AG10803 (cell line): ENCODE data around the gene SYT9.

Experiments
- DNase-seq: peaks from one replicate; pipeline ENCODE4 v3.0.0; 2010; ENCODE audit warnings: low read depth
- H3K4me3 ChIP-seq: 2 replicates; pipeline ENCODE4 v1.5.1; 2011; ENCODE audit warnings: mild to moderate bottlenecking, low read length, control low read depth
- CTCF ChIP-seq: conservative IDR thresholded peaks from 2 replicates; pipeline ENCODE4 v1.5.1; 2011; ENCODE audit warnings: mild to moderate bottlenecking, low read length, control low read depth, inconsistent platforms

The SYT9 gene

GRCh38 chr11:7270233-7270865 lies 18.6 kb downstream of the SYT9 start:
- no peak for TF ChIP-seq CTCF
- no peak for DNase-seq
- no peak overlapping the region for H3K4me3 ChIP-seq

- DNase-seq, result no peak
- no peak overlapping the region for H3K4me3 ChIP-seq
- TF ChIP-seq CTCF, result no peak
Observed at GRCh38 chr11:7272373-7272772, 20.7 kb downstream of the SYT9 start.

- no peak for TF ChIP-seq CTCF
- no peak for DNase-seq
- H3K4me3 ChIP-seq, result no peak overlapping the region
Observed at GRCh38 chr11:7275133-7275532, 23.4 kb downstream of the SYT9 start.

GRCh38 chr11:7278314-7278917 lies 26.7 kb downstream of the SYT9 start:
- TF ChIP-seq CTCF, result peak; percentile 72
- DNase-seq, result peak; percentile 33
- H3K4me3 ChIP-seq, result no peak overlapping the region

- TF ChIP-seq CTCF, result no peak
- H3K4me3 ChIP-seq, result no peak overlapping the region
- DNase-seq, result no peak
Observed at GRCh38 chr11:7279676-7280075, 28.0 kb downstream of the SYT9 start.

- no peak overlapping the region for H3K4me3 ChIP-seq
- TF ChIP-seq CTCF, result no peak
- no peak for DNase-seq
Observed at GRCh38 chr11:7281079-7281478, 29.4 kb downstream of the SYT9 start.

- no peak for TF ChIP-seq CTCF
- no peak for DNase-seq
- no peak overlapping the region for H3K4me3 ChIP-seq
Observed at GRCh38 chr11:7281809-7282208, 30.1 kb downstream of the SYT9 start.
